Neural cell (in vitro differentiated cells): ENCODE data around the gene PFKM. TPM values are rescaled to one million over a fixed set of nuclear protein-coding genes. Genes with fewer than 3 reads are reported as not detected.

Experiments used
- H2AFZ ChIP-seq: fragments of 200-600, 300-800 bp; sonication (generic), shearing (Covaris generic); 2 replicates; pipeline ENCODE4 v1.6.0; 2014; ENCODE audit warnings: low read depth, mild to moderate bottlenecking, antibody characterized with exemption, low read length, moderate library complexity
- H3F3A ChIP-seq: fragments of 200-600 bp; shearing (Covaris generic); 2 replicates; pipeline ENCODE4 v1.6.1; 2016; ENCODE audit warnings: mild to moderate bottlenecking, moderate library complexity, mixed read lengths, antibody characterized with exemption, low read length; ENCODE audit not compliant: insufficient read depth, poor library complexity, severe bottlenecking
- H3K27ac ChIP-seq: fragments of 200-600, 300-800 bp; sonication (generic), shearing (Covaris generic); 2 replicates; pipeline ENCODE4 v1.5.1; 2014; ENCODE audit warnings: mild to moderate bottlenecking, low read length, moderate library complexity
- H3K27me3 ChIP-seq: fragments of 300-800, 200-600 bp; sonication (generic), shearing (Covaris generic); 2 replicates; pipeline ENCODE4 v1.6.0; 2014; ENCODE audit warnings: mild to moderate bottlenecking, low read depth, low read length, moderate library complexity; ENCODE audit not compliant: insufficient read depth
- H3K36me3 ChIP-seq: fragments of 300-800, 200-600 bp; sonication (generic), shearing (Covaris generic); 2 replicates; pipeline ENCODE4 v1.5.1; 2014; ENCODE audit warnings: mild to moderate bottlenecking, antibody characterized with exemption, low read length, moderate library complexity; ENCODE audit not compliant: insufficient read depth
- H3K4me2 ChIP-seq: fragments of 300-800, 200-600 bp; sonication (generic), shearing (Covaris generic); 2 replicates; pipeline ENCODE4 v1.6.0; 2014; ENCODE audit warnings: mild to moderate bottlenecking, low read length
- H3K4me3 ChIP-seq: fragments of 300-800, 200-600 bp; sonication (generic), shearing (Covaris generic); 2 replicates; pipeline ENCODE4 v1.5.1; 2014; ENCODE audit warnings: mild to moderate bottlenecking, low read length, moderate library complexity
- H3K79me2 ChIP-seq: fragments of 200-600 bp; shearing (Covaris generic); replicated peaks from 2 replicates; pipeline ENCODE4 v1.6.0; 2014; ENCODE audit warnings: mild to moderate bottlenecking, low read length, moderate library complexity; ENCODE audit not compliant: insufficient read depth
- H3K9ac ChIP-seq: fragments of 300-800, 200-600 bp; sonication (generic), shearing (Covaris generic); 2 replicates; pipeline ENCODE4 v1.6.1; 2016; ENCODE audit warnings: mild to moderate bottlenecking, low read length, mixed read lengths
- H3K9me2 ChIP-seq: fragments of 200-600 bp; shearing (Covaris generic); 2 replicates; pipeline ENCODE4 v1.6.1; 2016; ENCODE audit warnings: mild to moderate bottlenecking, low read length, mixed read lengths; ENCODE audit not compliant: insufficient read depth
- H3K9me3 ChIP-seq: fragments of 200-600, 300-800 bp; sonication (generic), shearing (Covaris generic); 2 replicates; pipeline ENCODE4 v1.6.1; 2016; ENCODE audit warnings: mild to moderate bottlenecking, mixed run types, low read length, moderate library complexity, mixed read lengths
- H4K20me1 ChIP-seq: fragments of 200-600 bp; shearing (Covaris generic); 2 replicates; pipeline ENCODE4 v1.6.1; 2016; ENCODE audit warnings: mild to moderate bottlenecking, mixed run types; ENCODE audit not compliant: insufficient read depth
- EP300 ChIP-seq: fragments of 450-650 bp; conservative IDR thresholded peaks from 2 replicates; pipeline ENCODE4 v1.6.1; 2014; ENCODE audit warnings: antibody characterized with exemption, mild to moderate bottlenecking, moderate library complexity; ENCODE audit not compliant: poor library complexity, severe bottlenecking
- EZH2 ChIP-seq: fragments of 200-600, 300-800 bp; shearing (Covaris generic), sonication (generic); IDR thresholded peaks from 2 replicates; pipeline ENCODE4 v1.6.1; 2014; ENCODE audit warnings: antibody characterized with exemption, low read length, borderline replicate concordance, mild to moderate bottlenecking; ENCODE audit not compliant: insufficient read depth, poor library complexity, severe bottlenecking
- MXI1 ChIP-seq: fragments of 450-650 bp; conservative IDR thresholded peaks from 2 replicates; pipeline ENCODE4 v1.6.1; 2014; ENCODE audit warnings: antibody characterized with exemption, mild to moderate bottlenecking; ENCODE audit not compliant: poor library complexity, severe bottlenecking
- POLR2AphosphoS5 ChIP-seq: IDR thresholded peaks from 2 replicates; pipeline ENCODE4 v1.6.1; 2012
- RAD21 ChIP-seq: fragments of 450-650 bp; conservative IDR thresholded peaks from 2 replicates; pipeline ENCODE4 v1.6.1; 2014; ENCODE audit warnings: antibody characterized with exemption, mild to moderate bottlenecking, moderate library complexity
- SMC3 ChIP-seq: fragments of 450-650 bp; conservative IDR thresholded peaks from 2 replicates; pipeline ENCODE4 v1.6.1; 2014; ENCODE audit warnings: antibody characterized with exemption, mild to moderate bottlenecking, moderate library complexity; ENCODE audit not compliant: poor library complexity
- TAF1 ChIP-seq: IDR thresholded peaks from 2 replicates; pipeline ENCODE4 v1.6.1; 2012; ENCODE audit warnings: low read depth
- polyA plus RNA-seq: library from polyadenylated mRNA; depleted of rRNA; stranded (reverse); fragments of >200 nt; gene quantifications from 2 replicates; pipeline ENCODE4 v1.2.3, GENCODE V29; 2014
- TF ChIP-seq, protein P1 (sequence below): fragments of 450-650 bp; IDR thresholded peaks from 2 replicates; pipeline ENCODE4 v1.5.1; 2014; ENCODE audit warnings: antibody characterized with exemption, mild to moderate bottlenecking, moderate library complexity; ENCODE audit not compliant: poor library complexity, severe bottlenecking
- TF ChIP-seq, protein P2 (sequence below): IDR thresholded peaks from 2 replicates; pipeline ENCODE4 v1.6.1; 2012; ENCODE audit warnings: borderline replicate concordance

Gene PFKM
- polyA plus RNA-seq, 1 donor from 2014 or later = 122 TPM

DNA sequence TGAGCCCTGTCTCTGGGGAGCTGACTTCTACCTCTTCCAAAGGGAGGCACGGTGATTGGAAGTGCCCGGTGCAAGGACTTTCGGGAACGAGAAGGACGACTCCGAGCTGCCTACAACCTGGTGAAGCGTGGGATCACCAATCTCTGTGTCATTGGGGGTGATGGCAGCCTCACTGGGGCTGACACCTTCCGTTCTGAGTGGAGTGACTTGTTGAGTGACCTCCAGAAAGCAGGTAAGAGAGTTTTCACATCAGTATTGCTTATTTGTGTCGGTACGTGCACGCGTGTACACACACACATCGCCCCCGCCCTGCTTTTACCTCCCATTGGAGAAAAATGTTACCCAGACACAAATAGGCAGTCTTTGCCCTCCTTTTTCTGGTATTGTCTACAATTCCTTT, 13.7 kb downstream of the PFKM start:
- H3K4me2 ChIP-seq = no peak overlapping the region

DNA sequence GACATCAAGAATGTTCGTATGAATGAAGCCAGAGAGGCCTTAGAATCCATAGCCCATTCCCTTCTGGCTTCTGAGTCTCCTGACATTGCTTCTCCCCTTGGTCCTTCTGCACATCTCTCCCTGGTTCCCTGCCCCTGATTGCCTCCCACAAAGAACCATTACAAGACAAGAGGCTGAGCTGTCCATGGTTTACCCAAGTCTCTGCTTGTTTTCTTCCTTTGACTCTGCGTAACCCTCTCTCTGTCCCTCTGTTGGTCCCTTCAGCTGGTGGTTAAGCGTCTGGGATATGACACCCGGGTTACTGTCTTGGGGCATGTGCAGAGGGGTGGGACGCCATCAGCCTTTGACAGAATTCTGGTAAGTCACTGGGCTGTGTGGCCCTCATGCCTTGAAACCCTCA, 15.9 kb downstream of the PFKM start:
- Histone ChIP-seq H3K9ac (no peak overlapping the region), H3K27ac (no peak overlapping the region), H3K79me2 (no peaks in the 10 kb centered on the region), H3K36me3 (no peaks in the 10 kb centered on the region), H3K4me3 (no peak overlapping the region), H4K20me1 (no peaks in the 10 kb centered on the region), H3F3A (no peaks in the 10 kb centered on the region), H3K27me3 (no peaks in the 10 kb centered on the region), H2AFZ (no peak overlapping the region), H3K4me2 (no peak overlapping the region), H3K9me3 (no peaks in the 10 kb centered on the region), H3K9me2 (no peaks in the 10 kb centered on the region)
- TF ChIP-seq EP300 (no peak), POLR2AphosphoS5 (no peak), RAD21 (no peak), MXI1 (no peak), EZH2 (no peak), TAF1 (no peak), SMC3 (no peak)
- TF ChIP-seq, protein P1, sequence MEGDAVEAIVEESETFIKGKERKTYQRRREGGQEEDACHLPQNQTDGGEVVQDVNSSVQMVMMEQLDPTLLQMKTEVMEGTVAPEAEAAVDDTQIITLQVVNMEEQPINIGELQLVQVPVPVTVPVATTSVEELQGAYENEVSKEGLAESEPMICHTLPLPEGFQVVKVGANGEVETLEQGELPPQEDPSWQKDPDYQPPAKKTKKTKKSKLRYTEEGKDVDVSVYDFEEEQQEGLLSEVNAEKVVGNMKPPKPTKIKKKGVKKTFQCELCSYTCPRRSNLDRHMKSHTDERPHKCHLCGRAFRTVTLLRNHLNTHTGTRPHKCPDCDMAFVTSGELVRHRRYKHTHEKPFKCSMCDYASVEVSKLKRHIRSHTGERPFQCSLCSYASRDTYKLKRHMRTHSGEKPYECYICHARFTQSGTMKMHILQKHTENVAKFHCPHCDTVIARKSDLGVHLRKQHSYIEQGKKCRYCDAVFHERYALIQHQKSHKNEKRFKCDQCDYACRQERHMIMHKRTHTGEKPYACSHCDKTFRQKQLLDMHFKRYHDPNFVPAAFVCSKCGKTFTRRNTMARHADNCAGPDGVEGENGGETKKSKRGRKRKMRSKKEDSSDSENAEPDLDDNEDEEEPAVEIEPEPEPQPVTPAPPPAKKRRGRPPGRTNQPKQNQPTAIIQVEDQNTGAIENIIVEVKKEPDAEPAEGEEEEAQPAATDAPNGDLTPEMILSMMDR = no peak
- TF ChIP-seq, protein P2, sequence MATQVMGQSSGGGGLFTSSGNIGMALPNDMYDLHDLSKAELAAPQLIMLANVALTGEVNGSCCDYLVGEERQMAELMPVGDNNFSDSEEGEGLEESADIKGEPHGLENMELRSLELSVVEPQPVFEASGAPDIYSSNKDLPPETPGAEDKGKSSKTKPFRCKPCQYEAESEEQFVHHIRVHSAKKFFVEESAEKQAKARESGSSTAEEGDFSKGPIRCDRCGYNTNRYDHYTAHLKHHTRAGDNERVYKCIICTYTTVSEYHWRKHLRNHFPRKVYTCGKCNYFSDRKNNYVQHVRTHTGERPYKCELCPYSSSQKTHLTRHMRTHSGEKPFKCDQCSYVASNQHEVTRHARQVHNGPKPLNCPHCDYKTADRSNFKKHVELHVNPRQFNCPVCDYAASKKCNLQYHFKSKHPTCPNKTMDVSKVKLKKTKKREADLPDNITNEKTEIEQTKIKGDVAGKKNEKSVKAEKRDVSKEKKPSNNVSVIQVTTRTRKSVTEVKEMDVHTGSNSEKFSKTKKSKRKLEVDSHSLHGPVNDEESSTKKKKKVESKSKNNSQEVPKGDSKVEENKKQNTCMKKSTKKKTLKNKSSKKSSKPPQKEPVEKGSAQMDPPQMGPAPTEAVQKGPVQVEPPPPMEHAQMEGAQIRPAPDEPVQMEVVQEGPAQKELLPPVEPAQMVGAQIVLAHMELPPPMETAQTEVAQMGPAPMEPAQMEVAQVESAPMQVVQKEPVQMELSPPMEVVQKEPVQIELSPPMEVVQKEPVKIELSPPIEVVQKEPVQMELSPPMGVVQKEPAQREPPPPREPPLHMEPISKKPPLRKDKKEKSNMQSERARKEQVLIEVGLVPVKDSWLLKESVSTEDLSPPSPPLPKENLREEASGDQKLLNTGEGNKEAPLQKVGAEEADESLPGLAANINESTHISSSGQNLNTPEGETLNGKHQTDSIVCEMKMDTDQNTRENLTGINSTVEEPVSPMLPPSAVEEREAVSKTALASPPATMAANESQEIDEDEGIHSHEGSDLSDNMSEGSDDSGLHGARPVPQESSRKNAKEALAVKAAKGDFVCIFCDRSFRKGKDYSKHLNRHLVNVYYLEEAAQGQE = no peak

More for the DNA sequence above, 13.7 kb downstream of the PFKM start:
- Histone ChIP-seq H4K20me1 (no peaks in the 10 kb centered on the region), H3K27ac (no peak overlapping the region), H3F3A (no peaks in the 10 kb centered on the region), H3K9me3 (no peaks in the 10 kb centered on the region), H3K36me3 (no peaks in the 10 kb centered on the region), H3K9ac (no peak overlapping the region), H3K79me2 (peaks cover 4% of the 10 kb centered on the region), H3K27me3 (no peaks in the 10 kb centered on the region), H3K9me2 (no peaks in the 10 kb centered on the region), H2AFZ (no peak overlapping the region), H3K4me3 (no peak overlapping the region)
- no peak for TF ChIP-seq POLR2AphosphoS5
- TF ChIP-seq, protein P2 = no peak
- no peak for TF ChIP-seq RAD21
- TF ChIP-seq TAF1 = no peak
- TF ChIP-seq, protein P1 = no peak
